NCI-H1105 (cell line): ENCODE results near the gene TTC39A.

ENCODE experiments used
- DNase-seq: peaks from one replicate; lab custom pipeline; 2025; lab: John Stamatoyannopoulos, UW

TTC39A gene

DNA sequence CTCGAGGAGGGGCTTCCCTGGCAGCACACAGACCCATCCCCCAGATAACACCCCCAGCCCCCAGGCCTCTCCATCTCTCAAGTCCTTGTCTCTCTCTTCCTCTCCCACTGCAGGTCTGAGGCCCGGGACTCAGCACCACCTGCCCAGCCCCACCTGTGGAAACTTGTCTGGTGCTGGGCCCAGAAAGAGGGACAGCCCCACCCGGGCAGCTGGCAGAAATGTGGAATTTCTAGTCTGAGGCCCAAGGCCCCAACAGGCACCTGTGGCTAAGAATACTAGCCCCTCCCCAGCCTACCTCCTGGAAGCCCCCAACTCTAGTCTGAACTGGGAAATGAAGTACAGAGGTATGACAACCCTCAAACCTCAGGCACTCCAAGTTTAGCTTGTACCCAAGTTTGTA lies 15.4 kb downstream of the TTC39A start:
- no peak for DNase-seq

GRCh38 chr1:51313961-51314777 lies 16.2 kb downstream of the TTC39A start:
- no peak for DNase-seq

GRCh38 chr1:51313268-51313852 lies 17.0 kb downstream of the TTC39A start:
- no peak for DNase-seq

DNA sequence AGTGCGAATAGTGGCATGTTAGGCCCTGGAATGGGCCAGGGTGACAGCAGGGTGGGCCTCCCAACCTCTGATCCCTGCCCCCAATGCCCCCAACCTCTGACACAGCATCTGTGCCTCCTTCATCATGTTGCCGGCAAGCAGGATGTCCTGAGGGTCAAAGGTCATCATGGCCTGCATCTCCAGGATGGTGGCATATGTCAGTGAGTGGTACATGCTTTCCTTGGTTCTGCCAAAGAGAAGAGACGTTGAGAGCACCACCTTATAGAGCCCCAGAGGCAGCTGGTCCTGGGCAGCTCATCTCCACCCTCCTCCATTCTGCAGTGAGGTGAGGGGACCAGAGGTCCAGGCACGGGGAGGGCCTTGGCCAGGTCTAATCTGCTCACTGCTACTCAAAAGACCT lies 17.6 kb downstream of the TTC39A start:
- no peak for DNase-seq

- DNase-seq: no peak
These were observed 18.5 kb downstream of the TTC39A start for GRCh38 chr1:51311826-51312225.

DNA sequence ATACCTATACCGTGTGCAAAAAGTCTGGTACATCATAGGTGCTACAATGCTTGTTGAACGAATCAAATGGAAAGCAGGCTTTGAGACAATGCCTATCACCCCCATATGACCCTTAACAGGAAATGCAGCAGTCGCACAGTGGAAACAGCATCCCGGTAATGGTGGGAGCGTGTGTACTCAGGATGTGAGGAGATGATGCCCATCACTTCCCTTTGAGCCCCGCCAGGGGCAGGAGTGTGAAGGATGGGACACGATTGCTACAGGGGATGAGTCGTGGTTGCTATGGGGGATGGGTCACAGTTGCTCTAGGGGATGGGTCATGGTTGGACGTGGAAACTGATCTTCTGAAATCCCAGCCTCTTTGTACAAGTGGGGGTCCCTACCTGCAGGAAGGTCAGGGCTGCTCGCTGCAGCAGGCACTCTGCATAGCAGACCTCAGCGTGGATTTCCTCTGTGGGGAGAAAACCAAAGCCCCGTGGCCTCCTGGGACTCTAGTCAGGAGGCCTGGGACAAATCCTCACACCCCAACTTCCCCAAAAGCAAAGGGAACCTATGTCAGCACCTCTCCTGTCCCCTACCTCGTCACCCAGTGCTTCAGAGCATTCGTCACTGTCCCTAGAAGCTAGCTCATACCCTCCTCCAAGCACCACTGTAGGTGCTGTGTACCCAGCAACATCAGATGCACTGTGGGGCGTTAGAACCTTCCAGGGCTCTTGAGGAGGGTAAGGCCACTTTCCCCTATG lies 19.3 kb downstream of the TTC39A start:
- DNase-seq: no peak

GRCh38 chr1:51309291-51309690 lies 21.1 kb downstream of the TTC39A start:
- DNase-seq: no peak

GRCh38 chr1:51308636-51309035 lies 21.7 kb downstream of the TTC39A start:
- no peak for DNase-seq

DNA sequence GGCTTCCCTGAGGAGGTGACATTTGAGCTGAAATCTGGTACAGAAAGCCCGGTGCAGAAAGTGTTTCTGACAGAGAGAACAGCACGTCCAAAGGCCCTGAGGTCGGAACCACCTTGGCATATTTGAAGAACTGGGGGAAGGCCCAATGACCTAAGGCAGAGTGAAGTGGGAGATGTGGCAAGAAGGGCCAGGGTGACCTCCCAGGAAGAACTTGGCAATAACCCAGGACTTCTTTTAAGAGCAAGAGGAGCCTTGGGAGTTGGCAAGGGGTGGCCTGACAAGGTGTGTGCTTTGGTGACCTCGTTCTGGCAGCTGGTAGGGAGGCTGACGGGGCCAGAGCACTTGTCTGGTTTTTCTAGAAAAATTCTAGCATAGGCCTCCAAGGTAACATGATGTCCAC lies 23.4 kb downstream of the TTC39A start:
- no peak for DNase-seq

- DNase-seq: no peak
These were observed 25.0 kb downstream of the TTC39A start for GRCh38 chr1:51305371-51305823.

DNA sequence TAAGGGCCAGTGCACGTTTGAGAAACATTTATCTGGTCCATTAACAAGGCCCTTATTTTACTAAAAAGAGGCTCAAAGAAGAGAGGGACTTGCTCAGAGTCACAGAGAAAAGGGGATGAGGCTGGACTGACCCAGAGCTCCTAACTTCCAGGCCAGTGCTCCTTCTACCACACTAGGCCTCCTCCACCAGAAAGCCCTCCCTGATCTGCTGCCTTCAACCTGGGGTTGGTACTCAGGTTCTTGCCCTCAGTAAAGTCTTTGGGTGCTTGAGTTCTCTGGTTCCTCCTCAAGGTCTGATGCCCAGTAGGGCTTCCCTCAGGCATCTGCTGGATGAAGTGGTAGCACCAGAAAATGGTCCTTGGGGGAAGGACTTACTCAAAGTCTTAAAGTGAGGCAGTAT lies 26.0 kb downstream of the TTC39A start:
- no peak for DNase-seq

GRCh38 chr1:51303751-51304251 lies 26.6 kb downstream of the TTC39A start:
- DNase-seq: no peak

GRCh38 chr1:51303315-51303714 lies 27.0 kb downstream of the TTC39A start:
- DNase-seq: no peak

DNA sequence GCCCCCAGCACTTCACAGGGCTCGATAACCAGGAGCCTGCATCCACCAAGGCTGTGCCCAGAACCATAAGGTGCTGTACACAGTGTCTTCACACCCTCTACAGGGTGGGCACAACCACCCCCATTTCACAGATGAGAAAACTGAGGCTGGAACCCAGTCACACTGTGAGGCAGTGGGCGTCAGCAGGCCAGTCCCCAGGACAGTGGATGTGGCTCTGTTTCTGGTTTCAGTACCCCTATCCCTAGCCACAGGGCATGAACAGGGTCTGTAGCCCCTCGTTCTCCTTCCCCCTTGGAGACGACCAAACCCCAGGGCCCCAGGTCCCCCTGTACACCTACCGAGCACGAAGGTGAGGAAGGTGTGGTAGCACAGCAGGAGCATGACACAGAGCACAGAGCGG lies 27.6 kb downstream of the TTC39A start:
- no peak for DNase-seq

- no peak for DNase-seq
These were observed 28.1 kb downstream of the TTC39A start for GRCh38 chr1:51302270-51302669.

- no peak for DNase-seq
These were observed 28.6 kb downstream of the TTC39A start for GRCh38 chr1:51301844-51302162.

DNA sequence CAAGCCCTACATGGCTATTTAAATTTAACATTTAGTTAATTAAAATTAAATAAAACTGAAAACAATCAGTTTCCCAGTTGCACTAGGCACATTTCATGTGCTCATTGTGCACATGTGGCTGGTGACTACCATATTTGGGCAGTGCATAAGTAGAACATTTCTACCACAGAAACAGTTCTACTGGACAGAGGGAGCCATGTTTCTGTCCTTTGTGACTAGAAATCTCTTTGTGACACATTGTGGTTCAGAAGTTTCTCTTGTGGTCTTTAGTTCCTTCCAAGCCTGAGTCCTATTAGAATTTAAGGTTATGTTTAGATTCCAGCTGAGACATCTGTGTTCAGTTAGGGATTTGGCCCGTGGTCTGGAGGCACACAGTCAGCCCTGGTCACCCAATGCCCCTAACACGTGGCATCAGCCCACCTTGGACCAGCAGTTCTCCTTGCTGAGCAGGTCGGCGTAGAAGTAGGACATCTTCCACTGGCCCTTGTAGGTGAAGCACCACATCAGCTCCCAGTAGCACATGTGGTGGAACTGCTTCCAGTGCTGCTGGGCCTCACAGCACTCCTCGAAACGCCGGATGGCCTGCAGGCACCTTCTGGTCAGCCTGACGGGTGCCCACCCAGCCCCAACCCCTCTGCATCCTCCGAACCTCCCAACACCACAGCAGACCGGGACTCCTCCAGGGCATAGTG lies 29.1 kb downstream of the TTC39A start:
- DNase-seq: no peak

DNA sequence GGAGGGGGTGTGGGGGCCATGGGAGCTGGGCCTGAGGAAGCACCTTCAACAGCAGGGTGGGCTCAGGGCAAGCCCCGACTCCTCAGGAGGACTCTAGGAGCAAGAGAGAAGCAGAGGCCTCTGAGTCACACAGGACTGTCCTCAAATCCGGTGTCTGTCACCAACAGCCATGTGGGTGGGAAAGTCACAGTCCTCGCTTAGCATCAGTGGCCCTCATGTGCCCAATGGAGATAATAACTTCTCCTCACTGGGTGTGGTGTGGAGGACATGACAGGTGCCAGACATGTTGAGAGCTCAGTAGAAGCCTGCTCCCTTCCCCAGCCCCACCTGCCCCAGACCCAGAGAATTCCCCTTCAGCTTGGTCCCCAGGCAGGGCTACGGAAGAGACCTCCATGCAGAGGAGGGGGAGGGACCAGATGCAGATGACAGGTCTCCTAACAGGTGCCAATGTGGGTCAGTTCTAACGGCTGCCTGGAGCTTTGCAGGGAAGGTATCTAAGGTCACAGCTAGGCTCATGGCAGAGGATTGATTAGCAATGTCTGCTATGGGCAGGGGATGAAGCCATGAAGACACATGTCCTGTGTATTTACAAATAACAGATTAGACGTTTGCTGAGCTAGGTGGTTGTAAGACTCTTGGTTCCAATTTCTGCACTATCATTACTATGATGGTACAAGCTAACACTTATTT lies 30.2 kb downstream of the TTC39A start:
- no peak for DNase-seq

DNA sequence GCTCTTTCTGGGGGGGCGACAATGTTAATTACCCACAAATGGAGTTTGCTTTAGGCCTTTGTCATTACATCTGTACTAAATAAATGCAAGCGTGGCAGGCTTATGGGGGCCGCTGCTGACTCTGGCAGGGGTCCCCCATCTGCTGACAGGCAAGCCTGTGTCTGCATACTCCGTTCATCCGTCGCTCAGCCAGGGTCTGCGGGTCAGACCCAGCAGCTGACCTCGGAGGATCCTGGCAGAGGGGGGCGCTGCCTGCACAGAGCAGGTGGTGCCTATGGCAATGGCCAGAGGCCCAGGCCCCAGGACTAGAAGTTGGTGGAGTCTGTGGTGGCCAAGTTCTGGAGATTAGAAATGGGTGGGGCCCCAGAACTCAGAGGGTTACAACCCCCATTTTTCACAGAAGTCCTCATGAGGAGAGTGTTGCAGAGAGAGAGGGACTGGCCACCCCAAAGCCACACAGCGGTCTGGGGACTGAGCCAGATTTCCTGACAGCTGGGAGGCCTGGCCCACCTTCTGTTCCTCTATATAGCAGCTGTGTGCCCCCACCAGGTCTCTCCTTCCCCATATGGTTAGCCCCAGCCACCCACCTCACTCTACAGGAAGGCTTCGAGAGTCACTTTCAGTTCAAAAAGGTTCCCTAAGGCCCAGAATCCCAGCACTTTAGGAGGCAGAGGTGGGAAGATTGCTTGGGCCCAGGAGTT lies 31.0 kb downstream of the TTC39A start:
- no peak for DNase-seq

GRCh38 chr1:51298322-51298705 lies 32.0 kb downstream of the TTC39A start:
- DNase-seq: no peak
